ENCODE measurements around the gene SEPTIN8.

SEPTIN8 gene

DNA sequence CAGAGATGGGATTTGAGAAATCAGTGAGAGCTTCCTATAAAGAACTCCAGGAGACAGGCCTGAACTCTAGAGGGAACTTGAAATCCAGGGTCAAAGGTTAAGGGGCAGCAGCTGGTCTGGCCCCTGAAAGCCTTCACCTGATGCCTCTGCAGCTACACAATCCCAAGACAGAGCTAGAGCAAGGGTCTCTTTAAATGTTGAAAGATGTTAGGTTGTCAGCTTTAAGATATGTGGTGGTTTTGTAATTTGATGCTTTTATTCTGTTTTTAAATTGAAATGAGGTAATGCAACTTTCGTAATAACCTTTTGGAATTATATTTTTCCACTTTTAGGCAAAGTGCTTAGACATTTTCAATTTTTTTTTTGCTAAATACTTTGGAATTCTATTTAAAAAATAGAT, 38.4 kb upstream of the SEPTIN8 start:
- no peaks in the 10 kb centered on the region for H3K9me3 ChIP-seq (ENCODE audit: control insufficient read depth, insufficient read depth, low read depth, low read length)
- peaks cover 14% of the 10 kb centered on the region for H3K4me1 ChIP-seq (ENCODE audit: control insufficient read depth, insufficient read depth, low read length)

GRCh38 chr5:132814503-132815294, 37.7 kb upstream of the SEPTIN8 start:
- POLR2A ChIA-PET: interaction anchor here (0.9 to 1.5 kb wide), 3 partner anchors 39 to 258 kb away, joined by 3 to 6 read pairs (median 4); partner anchors contain the start of genes KIF3A and RAD50
- no peak for TF ChIP-seq ZXDB (tag by site-specific recombination; IDR thresholded peaks at IDR 0.05)
- no peak for TF ChIP-seq ZNF266 (tag by site-specific recombination; IDR thresholded peaks at IDR 0.05; ENCODE audit: low read depth)
- TF ChIP-seq, protein P1, sequence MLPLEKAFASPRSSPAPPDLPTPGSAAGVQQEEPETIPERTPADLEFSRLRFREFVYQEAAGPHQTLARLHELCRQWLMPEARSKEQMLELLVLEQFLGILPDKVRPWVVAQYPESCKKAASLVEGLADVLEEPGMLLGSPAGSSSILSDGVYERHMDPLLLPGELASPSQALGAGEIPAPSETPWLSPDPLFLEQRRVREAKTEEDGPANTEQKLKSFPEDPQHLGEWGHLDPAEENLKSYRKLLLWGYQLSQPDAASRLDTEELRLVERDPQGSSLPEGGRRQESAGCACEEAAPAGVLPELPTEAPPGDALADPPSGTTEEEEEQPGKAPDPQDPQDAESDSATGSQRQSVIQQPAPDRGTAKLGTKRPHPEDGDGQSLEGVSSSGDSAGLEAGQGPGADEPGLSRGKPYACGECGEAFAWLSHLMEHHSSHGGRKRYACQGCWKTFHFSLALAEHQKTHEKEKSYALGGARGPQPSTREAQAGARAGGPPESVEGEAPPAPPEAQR (tag by site-specific recombination; IDR thresholded peaks at IDR 0.05): no peak
- TF ChIP-seq ZNF10 (tag by site-specific recombination; IDR thresholded peaks at IDR 0.05): no peak
- TF ChIP-seq ZBTB6 (tag by site-specific recombination; IDR thresholded peaks at IDR 0.05): peak; percentile 43; the same call in 1 of the 2 replicates
- no peak for TF ChIP-seq ZNF624 (tag by site-specific recombination; IDR thresholded peaks at IDR 0.05)
- TF ChIP-seq ZNF202 (tag by site-specific recombination; IDR thresholded peaks at IDR 0.05; ENCODE audit: borderline replicate concordance): 0 out of 2 replicates have a peak, but pooled peaks have one; percentile 38
- TF ChIP-seq ZSCAN23 (tag by site-specific recombination; IDR thresholded peaks at IDR 0.05): no peak
- Histone ChIP-seq H3K27ac (ENCODE audit: extremely low read depth, low read depth, low read length) (0 out of 2 replicates have a peak overlapping the region, but pooled peaks have one; percentile 37), H3K4me3 (ENCODE audit: low read depth, low read length) (no peak overlapping the region), H3K4me1 (ENCODE audit: control insufficient read depth, insufficient read depth, low read length) (peaks cover 14% of the 10 kb centered on the region), H3K36me3 (ENCODE audit: control insufficient read depth in 2 of 2, insufficient read depth in 1 of 2, low read length in 2 of 2) (no peaks in the 10 kb centered on the region), H3K9me3 (ENCODE audit: control insufficient read depth, insufficient read depth, low read depth, low read length) (no peaks in the 10 kb centered on the region)
- CTCF ChIA-PET: interaction anchor here (0.7 to 1.0 kb wide), 8 partner anchors 14 to 659 kb away, joined by 3 to 5 read pairs (median 3); partner anchors contain the start of gene CCNI2

More for the DNA sequence above, 38.4 kb upstream of the SEPTIN8 start:
- CTCF ChIA-PET: interaction anchor here (0.6 to 1.0 kb wide), 8 partner anchors 15 to 1571 kb away, joined by 3 to 5 read pairs (median 3); no protein-coding TSS in a partner anchor
- H3K4me3 ChIP-seq (ENCODE audit: low read depth, low read length): no peak overlapping the region
- TF ChIP-seq ZNF10 (tag by site-specific recombination; IDR thresholded peaks at IDR 0.05): peak; percentile 96
- TF ChIP-seq ZFP69B (tag by site-specific recombination; IDR thresholded peaks at IDR 0.05): 0 out of 2 replicates have a peak, but pooled peaks have one; percentile 16
- TF ChIP-seq ZNF23 (tag by site-specific recombination; IDR thresholded peaks at IDR 0.05; ENCODE audit: borderline replicate concordance): no peak
- TF ChIP-seq, protein P2, sequence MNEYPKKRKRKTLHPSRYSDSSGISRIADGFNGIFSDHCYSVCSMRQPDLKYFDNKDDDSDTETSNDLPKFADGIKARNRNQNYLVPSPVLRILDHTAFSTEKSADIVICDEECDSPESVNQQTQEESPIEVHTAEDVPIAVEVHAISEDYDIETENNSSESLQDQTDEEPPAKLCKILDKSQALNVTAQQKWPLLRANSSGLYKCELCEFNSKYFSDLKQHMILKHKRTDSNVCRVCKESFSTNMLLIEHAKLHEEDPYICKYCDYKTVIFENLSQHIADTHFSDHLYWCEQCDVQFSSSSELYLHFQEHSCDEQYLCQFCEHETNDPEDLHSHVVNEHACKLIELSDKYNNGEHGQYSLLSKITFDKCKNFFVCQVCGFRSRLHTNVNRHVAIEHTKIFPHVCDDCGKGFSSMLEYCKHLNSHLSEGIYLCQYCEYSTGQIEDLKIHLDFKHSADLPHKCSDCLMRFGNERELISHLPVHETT (tag by site-specific recombination; IDR thresholded peaks at IDR 0.05): no peak
- TF ChIP-seq ZNF629 (tag by site-specific recombination; IDR thresholded peaks at IDR 0.05): peak; percentile 69
- TF ChIP-seq PRDM1 (tag by site-specific recombination; IDR thresholded peaks at IDR 0.05): 0 out of 2 replicates have a peak, but pooled peaks have one; percentile 24
- TF ChIP-seq ZNF211 (tag by site-specific recombination; IDR thresholded peaks at IDR 0.05; ENCODE audit: low read depth): no peak
- TF ChIP-seq, protein P3, sequence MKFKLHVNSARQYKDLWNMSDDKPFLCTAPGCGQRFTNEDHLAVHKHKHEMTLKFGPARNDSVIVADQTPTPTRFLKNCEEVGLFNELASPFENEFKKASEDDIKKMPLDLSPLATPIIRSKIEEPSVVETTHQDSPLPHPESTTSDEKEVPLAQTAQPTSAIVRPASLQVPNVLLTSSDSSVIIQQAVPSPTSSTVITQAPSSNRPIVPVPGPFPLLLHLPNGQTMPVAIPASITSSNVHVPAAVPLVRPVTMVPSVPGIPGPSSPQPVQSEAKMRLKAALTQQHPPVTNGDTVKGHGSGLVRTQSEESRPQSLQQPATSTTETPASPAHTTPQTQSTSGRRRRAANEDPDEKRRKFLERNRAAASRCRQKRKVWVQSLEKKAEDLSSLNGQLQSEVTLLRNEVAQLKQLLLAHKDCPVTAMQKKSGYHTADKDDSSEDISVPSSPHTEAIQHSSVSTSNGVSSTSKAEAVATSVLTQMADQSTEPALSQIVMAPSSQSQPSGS (tag by site-specific recombination; IDR thresholded peaks at IDR 0.05; ENCODE audit: low read depth): peak; percentile 75
- no peak for TF ChIP-seq ZXDB (tag by site-specific recombination; IDR thresholded peaks at IDR 0.05)
- TF ChIP-seq ZNF792 (tag by site-specific recombination; IDR thresholded peaks at IDR 0.05): no peak
- peak; percentile 67; the same call in 1 of the 2 replicates for TF ChIP-seq ZEB2 (tag by site-specific recombination; IDR thresholded peaks at IDR 0.05)
- TF ChIP-seq, protein P4, sequence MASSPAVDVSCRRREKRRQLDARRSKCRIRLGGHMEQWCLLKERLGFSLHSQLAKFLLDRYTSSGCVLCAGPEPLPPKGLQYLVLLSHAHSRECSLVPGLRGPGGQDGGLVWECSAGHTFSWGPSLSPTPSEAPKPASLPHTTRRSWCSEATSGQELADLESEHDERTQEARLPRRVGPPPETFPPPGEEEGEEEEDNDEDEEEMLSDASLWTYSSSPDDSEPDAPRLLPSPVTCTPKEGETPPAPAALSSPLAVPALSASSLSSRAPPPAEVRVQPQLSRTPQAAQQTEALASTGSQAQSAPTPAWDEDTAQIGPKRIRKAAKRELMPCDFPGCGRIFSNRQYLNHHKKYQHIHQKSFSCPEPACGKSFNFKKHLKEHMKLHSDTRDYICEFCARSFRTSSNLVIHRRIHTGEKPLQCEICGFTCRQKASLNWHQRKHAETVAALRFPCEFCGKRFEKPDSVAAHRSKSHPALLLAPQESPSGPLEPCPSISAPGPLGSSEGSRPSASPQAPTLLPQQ (tag by site-specific recombination; IDR thresholded peaks at IDR 0.05): 0 out of 2 replicates have a peak, but pooled peaks have one; percentile 13
- no peak for TF ChIP-seq ZNF133 (tag by site-specific recombination; IDR thresholded peaks at IDR 0.05)
- no peak for TF ChIP-seq ZBTB1 (tag by site-specific recombination; IDR thresholded peaks at IDR 0.05)
- no peak for TF ChIP-seq ZBTB21 (tag by site-specific recombination; IDR thresholded peaks at IDR 0.05)
- no peak for TF ChIP-seq ZNF514 (tag by site-specific recombination; IDR thresholded peaks at IDR 0.05)
- TF ChIP-seq ZNF248 (tag by site-specific recombination; IDR thresholded peaks at IDR 0.05): no peak
- TF ChIP-seq, protein P5, sequence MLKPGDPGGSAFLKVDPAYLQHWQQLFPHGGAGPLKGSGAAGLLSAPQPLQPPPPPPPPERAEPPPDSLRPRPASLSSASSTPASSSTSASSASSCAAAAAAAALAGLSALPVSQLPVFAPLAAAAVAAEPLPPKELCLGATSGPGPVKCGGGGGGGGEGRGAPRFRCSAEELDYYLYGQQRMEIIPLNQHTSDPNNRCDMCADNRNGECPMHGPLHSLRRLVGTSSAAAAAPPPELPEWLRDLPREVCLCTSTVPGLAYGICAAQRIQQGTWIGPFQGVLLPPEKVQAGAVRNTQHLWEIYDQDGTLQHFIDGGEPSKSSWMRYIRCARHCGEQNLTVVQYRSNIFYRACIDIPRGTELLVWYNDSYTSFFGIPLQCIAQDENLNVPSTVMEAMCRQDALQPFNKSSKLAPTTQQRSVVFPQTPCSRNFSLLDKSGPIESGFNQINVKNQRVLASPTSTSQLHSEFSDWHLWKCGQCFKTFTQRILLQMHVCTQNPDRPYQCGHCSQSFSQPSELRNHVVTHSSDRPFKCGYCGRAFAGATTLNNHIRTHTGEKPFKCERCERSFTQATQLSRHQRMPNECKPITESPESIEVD (tag by site-specific recombination; IDR thresholded peaks at IDR 0.05): peak; percentile 86
- TF ChIP-seq ZNF560 (tag by site-specific recombination; IDR thresholded peaks at IDR 0.05; ENCODE audit: borderline replicate concordance): no peak
- TF ChIP-seq BCL11B (tag by site-specific recombination; IDR thresholded peaks at IDR 0.05; ENCODE audit: low read depth): 0 out of 2 replicates have a peak, but pooled peaks have one; percentile 37
- TF ChIP-seq ZBTB17 (tag by site-specific recombination; IDR thresholded peaks at IDR 0.05): peak; percentile 39; the same call in 1 of the 2 replicates
- H3K27ac ChIP-seq (ENCODE audit: extremely low read depth, low read depth, low read length): 0 out of 2 replicates have a peak overlapping the region, but pooled peaks have one; percentile 37
- POLR2A ChIA-PET: interaction anchor here (0.9 to 1.5 kb wide), 3 partner anchors 39 to 259 kb away, joined by 3 to 6 read pairs (median 4); partner anchors contain the start of genes KIF3A and RAD50
- H3K36me3 ChIP-seq (ENCODE audit: control insufficient read depth in 2 of 2, insufficient read depth in 1 of 2, low read length in 2 of 2): no peaks in the 10 kb centered on the region
